ENCODE data around the gene ARF6. TPM values are rescaled to one million over a fixed set of nuclear protein-coding genes. Genes with fewer than 3 reads are reported as not detected.

Gene ARF6
- total RNA-seq, 1 donor from 2014 or later, result 33.7 TPM

GRCh38 chr14:49862089-49862673, 30.7 kb upstream of the ARF6 start:
- peak; percentile 67 to 91 for DNase-seq (ENCODE audit: low spot score in 2 of 2, unreplicated experiment in 2 of 2)
- TF ChIP-seq CTCF (IDR thresholded peaks at IDR 0.05; ENCODE audit: unreplicated experiment), result peak; percentile 98
- Mint-ChIP-seq H3K9me3 (no peaks in the 10 kb centered on the region), H3K4me1 (peaks cover 11% of the 10 kb centered on the region), H3K27ac (no peak overlapping the region), H3K36me3 (no peaks in the 10 kb centered on the region), H3K4me3 (no peak overlapping the region), H3K27me3 (ENCODE audit: low read depth) (no peaks in the 10 kb centered on the region)

GRCh38 chr14:49863487-49864281, 29.2 kb upstream of the ARF6 start:
- no peaks in the 10 kb centered on the region for H3K9me3 Mint-ChIP-seq
- H3K4me3 Mint-ChIP-seq, result no peak overlapping the region
- no peak overlapping the region for H3K27ac Mint-ChIP-seq
- peaks cover 22% of the 10 kb centered on the region for H3K4me1 Mint-ChIP-seq
- no peak for DNase-seq (ENCODE audit: low spot score in 2 of 2, unreplicated experiment in 2 of 2)
- TF ChIP-seq CTCF (IDR thresholded peaks at IDR 0.05; ENCODE audit: unreplicated experiment), result no peak
- no peaks in the 10 kb centered on the region for H3K27me3 Mint-ChIP-seq (ENCODE audit: low read depth)
- H3K36me3 Mint-ChIP-seq, result no peaks in the 10 kb centered on the region

GRCh38 chr14:49865431-49865859, 27.4 kb upstream of the ARF6 start:
- TF ChIP-seq CTCF (IDR thresholded peaks at IDR 0.05; ENCODE audit: unreplicated experiment), result peak; percentile 70
- H3K27ac Mint-ChIP-seq, result no peak overlapping the region
- no peaks in the 10 kb centered on the region for H3K27me3 Mint-ChIP-seq (ENCODE audit: low read depth)
- no peaks in the 10 kb centered on the region for H3K9me3 Mint-ChIP-seq
- no peaks in the 10 kb centered on the region for H3K36me3 Mint-ChIP-seq
- DNase-seq (ENCODE audit: low spot score in 2 of 2, unreplicated experiment in 2 of 2), result peak; percentile 33 to 78
- H3K4me1 Mint-ChIP-seq, result peaks cover 21% of the 10 kb centered on the region
- H3K4me3 Mint-ChIP-seq, result no peak overlapping the region

GRCh38 chr14:49867831-49868719, 24.8 kb upstream of the ARF6 start:
- Mint-ChIP-seq H3K36me3 (no peaks in the 10 kb centered on the region), H3K4me1 (peaks cover 12% of the 10 kb centered on the region), H3K9me3 (no peaks in the 10 kb centered on the region), H3K27me3 (ENCODE audit: low read depth) (no peaks in the 10 kb centered on the region), H3K4me3 (peak overlapping the region; percentile 79), H3K27ac (peak overlapping the region; percentile 95)
- DNase-seq (ENCODE audit: low spot score in 2 of 2, unreplicated experiment in 2 of 2), result peak; percentile 86 to 94
- no peak for TF ChIP-seq CTCF (IDR thresholded peaks at IDR 0.05; ENCODE audit: unreplicated experiment)

- Mint-ChIP-seq H3K27ac (peak overlapping the region; percentile 84), H3K4me3 (peak overlapping the region; percentile 79), H3K9me3 (no peaks in the 10 kb centered on the region), H3K36me3 (no peaks in the 10 kb centered on the region), H3K4me1 (peaks cover 12% of the 10 kb centered on the region), H3K27me3 (ENCODE audit: low read depth) (no peaks in the 10 kb centered on the region)
- no peak for TF ChIP-seq CTCF (IDR thresholded peaks at IDR 0.05; ENCODE audit: unreplicated experiment)
- no peak for DNase-seq (ENCODE audit: low spot score in 2 of 2, unreplicated experiment in 2 of 2)
Observed at GRCh38 chr14:49868720-49869114, 24.2 kb upstream of the ARF6 start.
